NOMO-1 treated with dmso at 0.1 percent for 144 hours (cell line): ENCODE results near the gene ITIH5.
"Not testable (repeated sequence)": the region's sequence is repeated elsewhere in the genome, so short reads cannot be mapped to it uniquely, and the experiment has no call there.

Experiments used
- DNase-seq: peaks from one replicate; lab custom pipeline; 2025; ENCODE audit not compliant: unreplicated experiment; lab: John Stamatoyannopoulos, UW

ITIH5 gene

DNA sequence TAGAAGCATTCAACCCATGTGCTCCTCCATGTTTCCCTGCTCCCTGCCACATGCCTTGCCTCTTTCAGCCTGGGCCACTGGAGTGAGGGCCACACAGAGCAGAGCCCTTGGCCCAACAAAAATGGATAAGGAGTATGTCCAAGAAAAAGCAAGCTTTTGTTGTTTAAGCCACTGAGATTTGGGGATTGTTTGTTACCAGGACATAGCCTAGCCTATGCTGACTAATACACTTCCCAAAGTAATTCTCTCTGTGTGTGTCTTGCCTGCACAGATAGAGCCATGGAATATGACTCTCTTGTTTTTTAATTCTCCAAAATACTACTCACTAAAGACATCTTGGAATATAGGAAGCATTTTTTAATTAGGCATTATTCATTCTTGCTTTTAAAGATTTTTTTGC lies 22.8 kb upstream of the ITIH5 start:
- DNase-seq: no peak

DNA sequence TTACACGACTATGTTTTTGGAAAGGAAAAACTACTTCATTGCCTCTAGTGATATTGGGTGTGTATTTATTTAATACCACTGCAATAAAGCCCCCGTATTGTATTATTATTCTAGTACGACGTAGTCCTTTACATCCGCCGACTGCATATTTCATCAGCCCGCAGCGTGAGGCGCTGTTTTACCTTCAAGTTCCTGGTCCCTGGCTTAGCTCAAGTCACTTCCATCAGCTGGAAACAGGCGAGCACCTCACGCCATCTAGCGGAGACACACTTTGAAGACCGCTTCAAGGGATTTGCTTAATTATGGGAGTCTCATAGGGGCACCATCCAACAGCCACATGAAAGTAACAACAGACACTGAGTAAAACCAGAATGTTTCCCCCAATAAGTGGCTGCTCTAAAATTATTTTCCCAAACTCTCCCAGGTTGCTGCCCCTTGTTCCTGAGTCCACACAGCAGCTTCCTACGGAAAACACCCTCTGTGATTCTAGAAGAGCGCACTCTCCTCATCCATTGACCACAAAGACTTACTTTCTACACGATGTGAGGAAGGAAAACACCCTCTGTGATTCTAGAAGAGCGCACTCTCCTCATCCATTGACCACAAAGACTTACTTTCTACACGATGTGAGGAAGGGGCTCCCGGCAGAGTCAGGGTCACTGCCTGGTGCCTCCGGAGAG lies 20.6 kb upstream of the ITIH5 start:
- DNase-seq: peak; percentile 89

DNA sequence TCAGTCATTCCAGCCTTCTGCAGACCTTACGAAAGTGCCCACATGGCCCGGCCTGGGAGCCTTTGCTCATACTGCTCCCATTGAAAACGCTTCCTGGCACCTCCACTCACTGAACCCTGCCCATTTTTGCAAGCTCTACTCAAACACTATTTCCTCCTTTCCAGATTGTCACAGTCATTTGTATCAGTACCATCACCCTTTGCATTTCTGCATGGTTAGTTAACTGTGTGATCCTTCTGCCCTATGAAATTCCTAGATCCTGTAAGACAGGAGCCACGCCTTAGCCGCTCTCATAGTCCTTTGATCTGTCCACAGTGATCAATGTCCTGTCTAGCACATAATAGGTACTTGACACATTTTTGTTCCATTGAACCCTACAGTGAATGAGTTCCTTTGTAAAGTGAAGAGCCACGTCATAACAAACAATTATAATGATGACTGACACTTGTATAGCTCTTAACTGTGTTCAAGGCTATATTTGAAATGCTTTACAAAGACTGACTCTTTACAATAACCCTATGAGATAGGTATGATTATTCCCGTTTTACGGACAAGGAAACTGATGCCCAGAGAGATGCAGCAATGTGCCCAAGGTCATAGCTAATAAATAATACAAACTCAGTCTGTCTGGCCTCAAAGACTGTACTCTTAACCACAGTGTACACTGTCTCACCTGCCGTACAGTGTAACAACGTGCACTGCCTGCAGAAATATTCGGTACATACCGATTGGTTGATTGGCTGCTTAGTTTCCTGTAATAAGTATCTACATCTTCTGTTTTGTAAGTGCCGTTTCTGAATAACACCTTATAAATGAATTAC lies 19.8 kb upstream of the ITIH5 start:
- DNase-seq: no peak

DNA sequence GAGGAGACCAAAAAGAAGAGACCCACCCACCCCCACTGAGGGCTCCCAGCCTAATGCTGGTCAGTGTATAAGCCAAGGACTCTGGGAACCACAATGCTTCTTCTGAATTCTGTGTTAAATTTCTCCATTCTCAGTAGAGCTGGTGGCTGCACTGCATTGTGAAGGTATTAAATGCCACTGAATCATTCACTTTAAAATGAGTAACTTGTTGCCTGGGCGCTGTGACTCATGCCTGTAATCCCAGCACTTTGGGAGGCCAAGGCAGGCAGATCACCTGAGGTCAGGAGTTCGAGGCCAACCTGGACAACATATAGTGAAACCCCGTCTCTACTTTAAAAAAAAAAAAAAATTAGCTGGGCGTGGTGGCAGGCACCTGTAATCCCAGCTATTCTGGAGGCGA lies 13.3 kb upstream of the ITIH5 start:
- DNase-seq: not testable (repeated sequence)

DNA sequence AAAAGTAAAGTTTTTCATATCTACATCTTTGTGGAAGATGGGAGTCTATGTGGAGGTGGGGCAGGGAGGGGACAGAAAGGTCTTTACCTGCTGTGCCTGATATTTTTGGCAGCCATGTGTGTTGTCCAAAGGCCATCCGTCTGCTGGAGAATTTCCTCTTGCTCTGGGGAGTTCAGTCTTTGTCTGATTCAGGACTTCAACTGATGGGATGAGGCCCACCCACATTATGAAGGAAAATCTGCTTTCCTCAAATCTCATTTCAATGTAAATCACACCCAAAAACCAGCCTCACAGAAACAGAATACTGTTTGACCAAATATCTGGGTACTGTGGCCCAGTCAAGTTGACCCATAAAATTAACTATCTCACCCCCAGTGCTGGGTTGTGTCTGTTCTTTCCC lies 12.5 kb upstream of the ITIH5 start:
- no peak for DNase-seq

DNA sequence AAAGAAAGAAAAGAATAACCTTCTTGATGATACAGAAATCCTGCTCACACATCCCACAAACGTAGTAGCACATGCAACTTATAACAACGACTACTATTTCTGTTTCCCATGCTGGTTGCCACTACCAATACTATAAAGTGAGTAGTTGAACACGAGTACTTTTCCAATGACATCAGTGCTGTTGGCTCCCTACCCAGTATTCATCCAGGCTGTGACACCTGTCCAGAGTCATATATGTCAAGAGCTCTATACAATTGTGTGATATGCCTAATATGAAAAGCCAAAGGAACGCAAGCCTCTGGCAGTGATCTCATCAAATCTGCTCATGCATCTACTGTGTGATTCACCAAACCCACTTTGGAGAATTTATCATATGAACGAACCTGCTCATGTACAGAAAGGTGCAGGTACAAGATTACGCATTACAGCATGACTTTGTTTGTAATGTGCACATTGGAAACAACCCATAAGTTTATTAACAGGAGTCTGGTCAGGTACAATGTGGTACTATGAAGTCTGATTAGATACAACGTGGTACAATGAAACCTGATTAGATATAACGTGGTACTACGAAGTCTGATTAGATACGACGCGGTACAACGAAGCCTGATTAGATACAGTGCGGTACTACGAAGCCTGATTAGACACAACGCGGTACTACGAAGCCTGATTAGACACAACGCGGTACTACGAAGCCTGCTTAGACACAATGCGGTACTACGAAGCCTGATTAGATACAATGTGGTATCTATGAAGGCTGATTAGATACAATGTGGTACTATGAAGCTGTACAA lies 5.8 kb upstream of the ITIH5 start:
- no peak for DNase-seq

DNA sequence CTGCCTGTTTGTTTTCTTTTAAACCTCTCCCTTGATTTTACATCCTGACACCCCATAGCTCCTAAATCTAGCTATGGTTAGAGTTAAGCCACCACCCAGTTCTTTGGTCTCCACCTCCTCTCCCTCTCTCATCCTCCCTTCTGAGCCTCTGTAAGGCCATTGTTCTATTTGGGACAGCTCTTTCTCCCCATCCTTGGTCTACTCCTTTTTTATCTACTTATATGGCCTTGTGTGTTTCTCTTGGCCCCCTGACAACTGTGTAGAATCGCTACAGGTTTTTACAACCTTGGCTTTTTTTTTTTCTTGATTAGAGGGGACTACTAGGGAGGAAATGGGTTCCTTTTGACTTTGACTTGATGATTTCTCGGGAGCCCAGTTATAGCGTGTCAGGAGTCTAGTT lies 3.4 kb upstream of the ITIH5 start:
- DNase-seq: no peak

DNA sequence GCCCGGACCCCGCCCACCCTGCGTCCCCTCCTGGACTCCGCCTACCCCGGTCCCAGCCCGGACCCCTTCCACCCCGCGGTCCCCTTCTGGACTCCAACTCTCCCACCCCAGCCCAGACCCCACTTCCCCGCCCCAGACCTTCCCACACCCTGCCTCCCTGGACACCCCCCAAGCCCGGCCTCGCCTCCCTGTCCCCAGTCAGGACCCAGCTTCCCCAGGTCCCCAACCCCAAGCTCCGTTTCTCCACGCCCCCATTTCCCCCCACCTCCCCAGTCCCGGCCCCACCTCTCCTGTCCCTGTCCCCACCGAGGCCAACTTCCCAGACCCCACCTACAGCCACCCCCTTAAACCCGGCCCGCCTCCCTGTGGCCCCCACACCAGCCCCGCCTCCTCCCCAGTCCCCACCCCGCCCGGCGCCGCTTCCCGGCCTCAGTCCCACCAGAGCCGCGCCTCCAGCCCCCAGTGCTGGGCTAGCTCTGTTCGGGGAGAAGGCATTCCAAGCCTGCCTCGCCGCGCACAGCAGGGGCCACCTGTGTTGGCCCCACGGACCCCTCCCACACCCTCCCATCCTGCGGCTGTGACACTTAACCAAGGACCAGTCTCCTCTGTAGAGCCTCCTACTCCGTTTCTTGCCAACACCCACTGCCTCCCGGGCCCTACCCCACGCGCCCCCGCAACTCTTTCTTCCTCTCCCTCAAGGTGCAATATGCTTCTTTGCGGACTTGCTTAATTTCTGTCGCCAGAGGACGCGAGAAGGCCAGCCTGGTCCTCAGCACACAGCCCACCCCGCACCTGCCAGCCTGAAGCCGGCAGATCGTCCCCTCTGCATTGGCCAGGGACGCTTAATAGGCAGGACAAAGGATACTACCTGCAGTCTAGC lies 736 bp upstream of the ITIH5 start:
- no peak for DNase-seq

DNA sequence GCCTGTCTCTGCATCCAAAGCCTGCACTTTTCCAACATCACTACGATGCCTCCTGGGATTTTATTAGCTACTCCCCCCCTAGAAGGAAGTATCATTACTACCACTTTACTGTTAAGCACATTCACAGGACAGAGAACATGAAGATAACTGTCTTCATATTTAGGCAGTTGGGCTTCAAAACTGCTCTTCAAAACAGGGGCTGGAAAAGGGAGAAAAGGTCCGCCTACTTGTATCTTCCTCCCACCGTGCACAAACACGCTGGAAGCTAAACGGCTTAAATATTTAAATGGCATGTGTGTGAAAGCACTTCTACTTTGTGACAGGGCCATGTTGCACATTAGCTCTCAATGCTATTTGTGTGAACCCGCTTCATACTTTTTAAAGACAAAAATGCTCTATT lies 999 bp downstream of the ITIH5 start:
- no peak for DNase-seq

DNA sequence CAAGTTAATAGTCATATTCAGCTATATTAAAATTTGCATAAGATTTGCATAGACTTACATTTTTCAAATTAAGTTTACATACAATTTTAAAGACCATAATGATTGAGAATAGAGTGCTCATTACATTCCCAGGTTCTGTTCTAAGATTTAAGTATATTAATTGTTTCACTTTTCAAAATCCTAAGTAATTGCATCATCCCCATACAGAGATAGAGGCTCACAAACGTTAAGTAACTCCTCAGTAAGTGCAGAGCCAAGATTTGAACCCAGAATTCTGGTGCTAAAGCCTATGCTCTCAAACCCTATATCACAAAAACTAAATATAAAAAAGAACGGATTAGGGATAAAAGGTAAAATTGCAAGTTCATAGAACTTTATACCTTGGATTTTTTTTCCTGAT lies 2.1 kb downstream of the ITIH5 start:
- no peak for DNase-seq

DNA sequence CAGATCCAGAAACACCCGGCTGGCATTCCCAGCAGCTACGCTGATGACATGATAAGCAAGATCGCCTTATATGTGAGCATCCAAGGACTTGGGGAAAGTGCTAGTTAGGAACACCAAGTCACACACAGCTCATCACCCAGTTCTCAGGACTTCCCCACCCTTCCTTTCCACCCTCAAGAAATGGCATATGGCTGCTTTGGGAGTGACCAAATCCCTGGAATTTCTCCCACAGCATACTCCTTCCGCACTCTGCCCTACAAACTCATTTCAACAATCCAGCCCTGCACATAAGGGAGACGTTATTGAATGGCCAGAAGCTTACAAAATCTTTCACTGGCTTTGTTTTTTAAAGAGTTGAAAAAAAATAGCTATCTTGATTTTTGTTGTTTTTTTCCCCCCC lies 4.2 kb downstream of the ITIH5 start:
- DNase-seq: no peak

DNA sequence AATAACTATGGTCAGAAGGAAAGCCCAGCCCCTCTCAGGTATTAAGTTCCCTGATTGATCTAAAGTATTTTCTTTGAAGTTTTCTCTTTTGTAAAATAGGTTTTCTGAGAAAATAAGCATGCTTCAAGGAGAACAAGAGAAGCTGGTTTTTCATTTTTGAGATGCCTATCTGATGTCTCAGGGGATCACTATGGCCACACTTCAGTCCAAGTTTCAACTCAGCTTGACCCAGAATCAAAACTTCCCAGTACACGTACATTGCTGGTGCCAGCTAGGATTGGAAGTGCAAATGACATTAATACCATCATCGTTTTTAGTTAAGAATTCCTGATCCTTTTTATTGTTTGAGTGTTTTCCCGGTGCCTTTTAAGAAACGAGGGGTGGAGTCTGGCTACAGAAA lies 7.2 kb downstream of the ITIH5 start:
- no peak for DNase-seq

DNA sequence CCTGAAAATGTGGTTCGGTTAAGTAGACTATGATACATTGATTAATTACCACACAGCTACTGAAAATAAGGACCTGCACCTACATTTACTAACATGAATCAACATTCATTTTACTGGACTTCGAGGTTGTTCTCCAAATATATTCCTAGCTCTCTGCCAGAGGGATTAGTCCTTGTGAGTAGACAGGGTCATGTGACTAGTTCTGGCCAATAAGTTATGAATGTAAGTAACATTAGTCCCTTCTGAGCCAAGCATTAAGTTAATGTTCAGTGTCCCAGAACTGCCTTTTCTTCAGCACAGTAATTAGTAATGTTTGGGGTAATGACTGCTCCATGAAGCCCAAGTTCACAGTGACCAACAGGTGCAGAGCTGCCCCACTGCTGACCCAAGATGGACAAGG lies 9.2 kb downstream of the ITIH5 start:
- no peak for DNase-seq

DNA sequence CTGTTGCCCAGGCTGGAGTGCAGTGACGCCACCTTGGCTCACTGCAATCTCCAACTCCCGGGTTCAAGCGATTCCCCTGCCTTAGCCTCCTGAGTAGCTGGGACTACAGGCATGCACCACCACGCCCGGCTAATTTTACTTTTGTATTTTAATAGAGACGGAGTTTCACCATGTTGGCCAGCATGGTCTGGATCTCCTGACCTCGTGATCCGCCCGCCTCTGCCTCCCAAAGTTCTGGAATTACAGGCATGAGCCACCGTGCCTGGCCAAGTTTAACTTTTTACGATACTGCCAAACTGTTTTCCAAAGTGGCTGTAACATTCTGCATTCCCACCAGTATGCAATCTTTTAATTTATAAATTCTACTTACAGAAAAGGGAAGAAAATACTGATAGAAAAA lies 9.7 kb downstream of the ITIH5 start:
- DNase-seq: not testable (repeated sequence)

DNA sequence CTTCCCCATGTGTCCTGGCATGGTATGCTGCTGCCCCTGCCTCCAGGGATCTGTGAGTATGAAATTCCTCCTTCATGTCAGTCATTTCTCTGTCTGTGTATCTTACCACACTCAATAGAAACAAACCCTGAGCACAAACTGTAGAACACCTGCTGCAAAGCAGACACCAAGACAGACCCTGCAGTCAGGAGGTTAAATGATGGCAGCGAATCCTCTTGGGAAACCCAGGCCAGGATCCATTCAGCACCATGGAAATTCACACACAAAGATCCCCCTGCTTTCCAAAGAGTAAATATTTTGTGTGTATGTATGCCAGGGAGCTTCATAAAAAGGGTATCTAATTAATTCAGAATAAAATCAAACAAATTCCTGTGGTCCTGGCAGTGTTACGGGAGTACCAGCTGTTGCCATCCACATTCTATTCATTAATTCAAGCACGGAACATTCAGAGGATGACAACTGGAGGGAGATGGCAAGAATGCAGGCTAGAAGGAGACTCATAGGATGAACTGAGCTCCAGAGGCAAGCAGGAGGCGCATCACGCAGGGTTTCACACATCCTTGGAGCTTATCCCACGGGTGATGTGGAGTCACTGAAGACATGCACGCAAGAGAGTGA lies 14.8 kb downstream of the ITIH5 start:
- DNase-seq: no peak

DNA sequence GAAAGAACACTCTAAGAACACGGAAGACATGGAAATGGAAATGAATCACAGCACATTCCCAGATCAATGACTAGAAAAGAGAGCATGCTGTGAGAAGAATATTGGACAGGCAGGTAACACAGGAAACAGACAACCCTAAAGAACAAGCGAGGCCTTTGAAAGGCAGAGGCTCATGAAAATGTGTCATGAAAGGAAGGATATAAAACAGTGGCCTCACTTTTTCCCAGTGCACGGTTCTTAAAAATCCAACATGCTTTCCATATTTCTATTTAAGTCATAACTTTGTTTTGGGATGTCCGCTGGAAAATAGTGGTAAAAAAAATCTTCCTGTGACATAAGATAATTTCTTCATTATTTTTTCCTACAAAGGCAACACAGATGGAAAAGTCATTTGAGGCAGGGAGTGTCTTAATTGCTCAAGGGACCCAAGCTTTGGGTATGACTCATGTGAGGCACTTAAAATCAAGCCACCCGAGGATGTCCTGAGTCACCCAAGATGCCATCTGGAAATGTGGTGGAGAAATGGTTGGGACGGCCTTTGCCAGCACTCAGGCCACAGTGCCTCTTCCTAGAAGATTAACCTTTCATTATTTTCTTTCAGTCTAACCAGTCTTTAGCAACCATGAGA lies 17.0 kb downstream of the ITIH5 start:
- no peak for DNase-seq

DNA sequence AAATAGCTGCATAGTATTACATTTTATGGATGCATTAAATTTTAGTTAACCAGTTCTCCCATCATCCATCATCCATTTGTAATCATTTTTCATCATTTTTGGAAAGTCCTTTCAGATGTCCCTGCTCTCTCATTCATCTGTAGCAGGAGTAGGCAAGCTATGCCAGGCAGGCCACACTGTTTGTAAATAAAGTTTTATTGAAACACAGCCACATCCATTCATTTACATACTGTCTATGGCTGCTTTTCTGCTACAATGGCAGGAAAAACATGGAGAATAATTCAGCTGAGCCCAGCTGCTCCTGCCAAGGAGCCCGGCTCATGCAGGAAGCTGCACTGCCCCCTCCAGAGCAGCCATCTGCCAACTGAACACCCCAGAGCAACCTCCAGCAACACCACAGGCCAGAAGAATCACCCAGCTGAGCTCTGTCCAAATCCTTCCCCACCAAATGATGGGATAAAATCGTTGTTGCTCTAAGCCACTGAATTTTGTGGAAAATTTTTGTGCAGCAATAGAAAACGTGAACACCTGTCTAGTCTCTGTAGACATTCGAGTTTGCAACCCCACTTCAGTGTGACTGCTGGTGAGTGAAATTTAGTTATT lies 19.6 kb downstream of the ITIH5 start:
- no peak for DNase-seq

DNA sequence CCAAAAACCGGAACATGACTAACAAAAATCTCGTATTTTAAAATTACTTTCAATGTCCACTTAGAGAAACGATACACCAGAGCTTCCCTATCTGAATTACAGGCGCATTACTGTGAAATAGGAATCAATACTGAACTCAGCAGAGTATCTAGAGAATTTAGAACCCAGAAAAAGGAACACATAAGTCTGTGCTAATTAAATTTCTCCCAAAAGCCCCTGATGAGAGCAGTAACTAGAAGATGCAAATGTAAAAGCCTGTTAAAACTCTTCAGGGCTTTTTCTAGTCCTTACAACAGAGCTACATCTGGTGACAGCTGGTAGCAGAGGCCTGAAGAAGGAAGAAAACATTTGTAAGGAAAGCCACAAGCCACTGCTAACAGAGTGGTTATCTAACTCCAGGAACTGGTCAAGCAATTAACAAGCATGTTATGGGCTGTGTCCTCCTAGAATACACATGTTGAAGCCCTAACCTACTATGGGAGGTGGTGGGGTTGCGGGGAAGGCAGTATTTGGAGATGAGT lies 24.2 kb downstream of the ITIH5 start:
- no peak for DNase-seq

DNA sequence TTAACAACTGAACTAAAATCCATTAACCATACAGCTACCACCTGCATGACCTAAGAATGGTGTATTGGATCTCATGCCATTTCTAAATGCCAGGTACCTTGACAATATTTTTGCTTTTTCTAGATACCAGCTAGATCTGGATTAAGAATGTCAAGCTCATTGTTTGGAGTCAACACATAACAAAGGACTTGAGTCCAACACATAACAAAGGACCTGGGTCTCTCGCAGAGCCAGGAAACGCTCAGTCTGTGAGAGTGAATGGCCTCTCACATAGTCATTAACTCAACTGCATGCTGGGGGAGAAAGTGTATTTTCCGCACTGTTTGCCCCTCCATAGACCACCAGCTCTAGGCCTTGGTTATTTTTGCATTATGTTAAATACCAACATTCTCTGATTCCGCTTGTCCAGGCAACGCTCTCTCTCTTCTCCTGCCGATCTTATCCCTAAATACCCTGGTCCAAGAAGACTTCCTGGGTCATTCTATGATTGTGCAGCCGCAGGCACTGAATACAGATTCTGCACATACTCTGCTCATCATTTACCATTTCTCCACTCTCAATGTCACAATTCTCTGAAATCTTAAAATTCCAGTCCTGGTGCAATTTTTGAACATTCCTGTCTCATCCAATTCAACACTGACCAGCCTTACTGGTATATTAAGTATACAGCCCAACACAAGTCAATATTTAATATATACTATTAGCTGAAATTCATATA lies 31.2 kb downstream of the ITIH5 start:
- no peak for DNase-seq
